ENCODE data around the gene RAPGEF2.

DNA sequence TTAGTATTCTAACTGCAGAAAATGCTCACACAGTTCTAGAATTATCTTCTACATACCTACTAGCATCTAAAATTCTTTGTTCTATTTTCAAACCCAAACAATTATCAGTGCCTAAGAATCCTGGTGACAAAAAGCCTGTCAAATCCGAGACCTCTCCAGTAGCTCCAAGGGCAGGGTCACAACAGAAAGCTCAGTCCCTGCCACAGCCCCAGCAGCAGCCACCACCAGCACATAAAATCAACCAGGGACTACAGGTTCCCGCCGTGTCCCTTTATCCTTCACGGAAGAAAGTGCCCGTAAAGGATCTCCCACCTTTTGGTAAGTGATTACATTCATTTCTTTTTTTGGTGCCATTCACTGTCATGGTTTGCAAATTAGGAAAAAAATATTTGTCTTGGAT, 243.8 kb downstream of the RAPGEF2 start:
- TF ChIP-seq YY1 (IDR thresholded peaks at IDR 0.05; ENCODE audit: insufficient read depth, insufficient read length) = no peak
- TF ChIP-seq ZNF274 (IDR thresholded peaks at IDR 0.05; ENCODE audit: low read depth, low read length) = no peak
- no peak for TF ChIP-seq SUZ12 (IDR thresholded peaks at IDR 0.05; ENCODE audit: extremely low read depth, insufficient read depth, insufficient read length)
